Activated naive CD8-positive, alpha-beta T cell (primary cell): ENCODE results near the gene GNA12.

Source experiments
- H3K27ac Mint-ChIP-seq: one replicate; pipeline ENCODE4 v1.8.0; 2021; ENCODE audit warnings: mixed read lengths
- H3K27me3 Mint-ChIP-seq: one replicate; pipeline ENCODE4 v1.8.0; 2021; ENCODE audit warnings: mixed read lengths
- H3K36me3 Mint-ChIP-seq: one replicate; pipeline ENCODE4 v1.8.0; 2021; ENCODE audit warnings: mixed read lengths
- H3K4me1 Mint-ChIP-seq: one replicate; pipeline ENCODE4 v1.8.0; 2021; ENCODE audit warnings: low read depth, mixed read lengths
- H3K4me3 Mint-ChIP-seq: one replicate; pipeline ENCODE4 v1.8.0; 2021; ENCODE audit warnings: mild to moderate bottlenecking, mixed read lengths
- H3K9me3 Mint-ChIP-seq: one replicate; pipeline ENCODE4 v1.8.0; 2021; ENCODE audit warnings: low read depth, mixed read lengths

Gene GNA12

GRCh38 chr7:2834748-2835441, 9.2 kb downstream of the GNA12 start:
- H3K9me3 Mint-ChIP-seq: no peaks in the 10 kb centered on the region
- H3K36me3 Mint-ChIP-seq: peaks cover 12% of the 10 kb centered on the region
- no peaks in the 10 kb centered on the region for H3K27me3 Mint-ChIP-seq
- no peak overlapping the region for H3K27ac Mint-ChIP-seq
- H3K4me1 Mint-ChIP-seq: peaks cover 31% of the 10 kb centered on the region
- no peak overlapping the region for H3K4me3 Mint-ChIP-seq

GRCh38 chr7:2833083-2833910, 10.8 kb downstream of the GNA12 start:
- Mint-ChIP-seq H3K36me3 (peaks cover 8% of the 10 kb centered on the region), H3K9me3 (no peaks in the 10 kb centered on the region), H3K4me3 (no peak overlapping the region), H3K4me1 (peaks cover 23% of the 10 kb centered on the region), H3K27ac (no peak overlapping the region), H3K27me3 (no peaks in the 10 kb centered on the region)

GRCh38 chr7:2832461-2832860, 11.6 kb downstream of the GNA12 start:
- Mint-ChIP-seq H3K4me1 (peaks cover 16% of the 10 kb centered on the region), H3K27me3 (no peaks in the 10 kb centered on the region), H3K4me3 (no peak overlapping the region), H3K9me3 (no peaks in the 10 kb centered on the region), H3K36me3 (peaks cover 6% of the 10 kb centered on the region), H3K27ac (no peak overlapping the region)

GRCh38 chr7:2830609-2831376, 13.3 kb downstream of the GNA12 start:
- Mint-ChIP-seq H3K4me3 (no peak overlapping the region), H3K27ac (no peak overlapping the region), H3K9me3 (no peaks in the 10 kb centered on the region), H3K4me1 (peaks cover 13% of the 10 kb centered on the region), H3K27me3 (no peaks in the 10 kb centered on the region), H3K36me3 (peaks cover 6% of the 10 kb centered on the region)

GRCh38 chr7:2829040-2829439, 15.1 kb downstream of the GNA12 start:
- Mint-ChIP-seq H3K27ac (no peak overlapping the region), H3K4me3 (no peak overlapping the region), H3K27me3 (no peaks in the 10 kb centered on the region), H3K36me3 (peaks cover 3% of the 10 kb centered on the region), H3K4me1 (peaks cover 28% of the 10 kb centered on the region), H3K9me3 (no peaks in the 10 kb centered on the region)

GRCh38 chr7:2826771-2827170, 17.3 kb downstream of the GNA12 start:
- no peaks in the 10 kb centered on the region for H3K9me3 Mint-ChIP-seq
- no peak overlapping the region for H3K4me3 Mint-ChIP-seq
- H3K4me1 Mint-ChIP-seq: peaks cover 34% of the 10 kb centered on the region
- no peaks in the 10 kb centered on the region for H3K27me3 Mint-ChIP-seq
- peaks cover 3% of the 10 kb centered on the region for H3K36me3 Mint-ChIP-seq
- H3K27ac Mint-ChIP-seq: no peak overlapping the region

- H3K4me1 Mint-ChIP-seq: peaks cover 41% of the 10 kb centered on the region
Measured at GRCh38 chr7:2825559-2826227, 18.4 kb downstream of the GNA12 start.

DNA sequence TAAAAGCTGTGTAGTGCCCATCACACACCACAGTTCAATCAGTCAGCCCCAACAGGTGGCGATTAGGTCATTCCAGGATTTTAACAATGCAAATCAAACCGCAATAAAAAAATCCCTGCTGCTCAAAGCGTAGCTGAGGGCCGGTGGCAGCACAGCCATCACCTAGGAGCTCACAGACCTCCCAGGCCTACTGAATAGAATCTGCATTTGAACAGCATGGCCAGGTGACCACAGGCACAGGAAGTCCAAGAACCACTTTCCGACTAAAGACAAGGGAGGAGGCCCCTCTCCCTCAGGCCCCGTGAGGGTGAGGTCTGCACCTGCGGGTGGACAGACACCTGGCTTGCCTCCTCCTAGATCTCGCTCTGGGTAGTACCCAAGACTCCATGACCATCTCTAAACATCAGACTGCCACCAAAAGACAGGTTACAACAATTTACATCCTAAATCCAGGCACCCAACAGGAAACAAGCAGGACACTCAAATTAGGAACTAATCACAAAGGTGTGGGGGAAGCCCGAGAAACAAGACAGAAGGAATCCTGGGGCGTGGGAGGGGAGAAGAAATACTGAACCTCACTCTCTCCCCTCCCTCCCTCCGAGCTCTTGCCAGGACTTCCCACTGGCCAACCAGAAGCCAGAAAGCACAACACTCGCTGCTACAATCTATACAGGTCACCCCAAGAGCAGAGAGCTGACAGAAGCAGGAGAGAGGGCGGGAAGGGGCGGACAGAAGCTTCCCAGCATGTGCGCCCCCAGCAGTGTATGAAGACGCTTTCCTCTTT, 19.2 kb downstream of the GNA12 start:
- H3K27me3 Mint-ChIP-seq: no peaks in the 10 kb centered on the region
- no peak overlapping the region for H3K27ac Mint-ChIP-seq
- H3K36me3 Mint-ChIP-seq: peaks cover 3% of the 10 kb centered on the region
- H3K4me1 Mint-ChIP-seq: peaks cover 41% of the 10 kb centered on the region
- no peaks in the 10 kb centered on the region for H3K9me3 Mint-ChIP-seq
- no peak overlapping the region for H3K4me3 Mint-ChIP-seq

More at GRCh38 chr7:2825559-2826227, 18.4 kb downstream of the GNA12 start:
- Mint-ChIP-seq H3K9me3 (no peaks in the 10 kb centered on the region), H3K27ac (no peak overlapping the region), H3K4me3 (no peak overlapping the region), H3K27me3 (no peaks in the 10 kb centered on the region), H3K36me3 (peaks cover 3% of the 10 kb centered on the region)

- Mint-ChIP-seq H3K36me3 (peaks cover 3% of the 10 kb centered on the region), H3K27me3 (no peaks in the 10 kb centered on the region), H3K27ac (no peak overlapping the region), H3K4me3 (no peak overlapping the region), H3K4me1 (peaks cover 46% of the 10 kb centered on the region), H3K9me3 (no peaks in the 10 kb centered on the region)
Measured at GRCh38 chr7:2824026-2824677, 20.0 kb downstream of the GNA12 start.

GRCh38 chr7:2823130-2823529, 21.0 kb downstream of the GNA12 start:
- H3K4me3 Mint-ChIP-seq: no peak overlapping the region
- H3K36me3 Mint-ChIP-seq: peaks cover 3% of the 10 kb centered on the region
- H3K4me1 Mint-ChIP-seq: peaks cover 46% of the 10 kb centered on the region
- no peak overlapping the region for H3K27ac Mint-ChIP-seq
- no peaks in the 10 kb centered on the region for H3K27me3 Mint-ChIP-seq
- no peaks in the 10 kb centered on the region for H3K9me3 Mint-ChIP-seq

DNA sequence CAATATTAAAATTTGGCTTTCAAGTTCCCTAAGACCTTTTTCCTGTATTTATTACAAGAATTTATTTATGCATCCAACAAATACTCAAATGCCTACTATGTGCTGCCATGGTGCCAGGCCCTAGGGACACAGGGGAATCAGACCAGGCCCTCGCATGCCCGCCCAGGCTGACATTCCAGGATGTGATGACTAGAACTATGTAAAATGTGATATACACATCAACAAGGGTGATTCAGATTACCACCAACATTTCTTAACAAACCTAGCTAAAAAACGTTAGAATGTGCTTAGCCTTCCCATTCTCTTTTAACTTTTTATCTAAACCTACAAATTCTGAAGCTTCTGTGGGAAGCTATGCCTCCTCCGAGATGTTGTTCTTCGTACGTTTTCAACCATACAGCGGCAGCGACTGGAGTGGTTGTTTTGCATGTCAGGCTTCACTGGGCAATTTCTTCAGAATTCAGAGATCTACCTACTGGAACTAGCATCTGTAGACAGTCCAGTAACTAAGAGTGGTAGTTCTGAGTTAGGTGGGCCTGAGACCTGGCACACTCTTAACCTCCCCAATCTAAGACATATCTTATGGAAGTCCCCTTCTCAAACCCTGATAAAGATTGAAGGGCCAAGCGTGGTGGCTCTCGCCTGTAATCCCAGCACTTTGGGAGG, 22.1 kb downstream of the GNA12 start:
- peaks cover 3% of the 10 kb centered on the region for H3K36me3 Mint-ChIP-seq
- no peak overlapping the region for H3K4me3 Mint-ChIP-seq
- H3K9me3 Mint-ChIP-seq: no peaks in the 10 kb centered on the region
- H3K4me1 Mint-ChIP-seq: peaks cover 46% of the 10 kb centered on the region
- no peak overlapping the region for H3K27ac Mint-ChIP-seq
- no peaks in the 10 kb centered on the region for H3K27me3 Mint-ChIP-seq

GRCh38 chr7:2821161-2821841, 22.8 kb downstream of the GNA12 start:
- H3K4me3 Mint-ChIP-seq: no peak overlapping the region
- H3K4me1 Mint-ChIP-seq: peaks cover 42% of the 10 kb centered on the region
- no peaks in the 10 kb centered on the region for H3K36me3 Mint-ChIP-seq

DNA sequence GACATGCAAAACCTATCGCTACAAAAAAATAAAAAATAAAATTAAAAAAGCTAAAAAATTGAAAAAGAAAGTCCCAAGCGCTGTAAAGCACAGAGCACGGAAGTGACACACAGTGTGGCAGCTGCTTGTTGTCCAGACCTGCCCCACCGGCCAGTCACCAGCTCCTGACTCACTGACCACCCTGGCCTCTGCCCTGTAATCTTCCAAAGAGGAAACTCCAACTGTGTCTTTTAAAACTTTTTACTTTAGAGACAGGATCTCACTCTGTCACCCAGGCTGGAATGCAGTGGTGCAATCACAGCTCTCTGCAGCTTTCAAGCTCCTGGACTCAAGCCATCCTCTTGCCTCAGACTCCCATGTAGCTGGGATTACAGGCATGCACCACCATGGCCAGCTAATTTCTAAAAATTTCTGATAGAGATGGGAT, 23.6 kb downstream of the GNA12 start:
- Mint-ChIP-seq H3K27me3 (no peaks in the 10 kb centered on the region), H3K27ac (no peak overlapping the region), H3K9me3 (no peaks in the 10 kb centered on the region), H3K36me3 (peaks cover 2% of the 10 kb centered on the region), H3K4me1 (peaks cover 39% of the 10 kb centered on the region), H3K4me3 (no peak overlapping the region)

More at GRCh38 chr7:2821161-2821841, 22.8 kb downstream of the GNA12 start:
- Mint-ChIP-seq H3K27ac (no peak overlapping the region), H3K27me3 (no peaks in the 10 kb centered on the region), H3K9me3 (no peaks in the 10 kb centered on the region)
